ENCODE data around the gene SNAI3.

DNA sequence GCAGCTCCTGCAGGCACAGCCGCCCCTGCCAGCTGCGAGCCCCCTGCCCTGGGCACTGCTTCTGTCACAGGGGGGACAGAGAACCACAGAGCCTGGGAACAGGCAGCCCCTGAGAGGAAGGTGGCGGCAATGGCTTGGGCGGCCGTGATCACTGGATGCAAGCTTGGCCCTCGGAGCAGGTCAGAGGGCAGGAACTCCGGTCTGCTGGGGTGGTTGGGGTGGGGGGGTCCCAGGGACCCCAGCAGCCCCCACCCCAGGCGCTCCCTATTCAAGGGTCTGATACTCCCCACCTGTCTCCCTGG lies 33.6 kb downstream of the SNAI3 start:
- TF ChIP-seq, protein P1, sequence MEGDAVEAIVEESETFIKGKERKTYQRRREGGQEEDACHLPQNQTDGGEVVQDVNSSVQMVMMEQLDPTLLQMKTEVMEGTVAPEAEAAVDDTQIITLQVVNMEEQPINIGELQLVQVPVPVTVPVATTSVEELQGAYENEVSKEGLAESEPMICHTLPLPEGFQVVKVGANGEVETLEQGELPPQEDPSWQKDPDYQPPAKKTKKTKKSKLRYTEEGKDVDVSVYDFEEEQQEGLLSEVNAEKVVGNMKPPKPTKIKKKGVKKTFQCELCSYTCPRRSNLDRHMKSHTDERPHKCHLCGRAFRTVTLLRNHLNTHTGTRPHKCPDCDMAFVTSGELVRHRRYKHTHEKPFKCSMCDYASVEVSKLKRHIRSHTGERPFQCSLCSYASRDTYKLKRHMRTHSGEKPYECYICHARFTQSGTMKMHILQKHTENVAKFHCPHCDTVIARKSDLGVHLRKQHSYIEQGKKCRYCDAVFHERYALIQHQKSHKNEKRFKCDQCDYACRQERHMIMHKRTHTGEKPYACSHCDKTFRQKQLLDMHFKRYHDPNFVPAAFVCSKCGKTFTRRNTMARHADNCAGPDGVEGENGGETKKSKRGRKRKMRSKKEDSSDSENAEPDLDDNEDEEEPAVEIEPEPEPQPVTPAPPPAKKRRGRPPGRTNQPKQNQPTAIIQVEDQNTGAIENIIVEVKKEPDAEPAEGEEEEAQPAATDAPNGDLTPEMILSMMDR (IDR thresholded peaks at IDR 0.05) = no peak
- TF ChIP-seq POLR2AphosphoS5 (IDR thresholded peaks at IDR 0.05) (no peak), POLR2A (IDR thresholded peaks at IDR 0.05; ENCODE audit: low read depth) (no peak), EP300 (IDR thresholded peaks at IDR 0.05) (no peak)

All from esophagus muscularis mucosa (tissue), 4 donors.